Measurements from ENCODE around the gene POU2AF1. TPM values are rescaled to one million over a fixed set of nuclear protein-coding genes. Genes with fewer than 3 reads are reported as not detected.

POU2AF1 gene
- total and polyA plus RNA-seq, 2 experiments from 2014 or later = not detected

DNA sequence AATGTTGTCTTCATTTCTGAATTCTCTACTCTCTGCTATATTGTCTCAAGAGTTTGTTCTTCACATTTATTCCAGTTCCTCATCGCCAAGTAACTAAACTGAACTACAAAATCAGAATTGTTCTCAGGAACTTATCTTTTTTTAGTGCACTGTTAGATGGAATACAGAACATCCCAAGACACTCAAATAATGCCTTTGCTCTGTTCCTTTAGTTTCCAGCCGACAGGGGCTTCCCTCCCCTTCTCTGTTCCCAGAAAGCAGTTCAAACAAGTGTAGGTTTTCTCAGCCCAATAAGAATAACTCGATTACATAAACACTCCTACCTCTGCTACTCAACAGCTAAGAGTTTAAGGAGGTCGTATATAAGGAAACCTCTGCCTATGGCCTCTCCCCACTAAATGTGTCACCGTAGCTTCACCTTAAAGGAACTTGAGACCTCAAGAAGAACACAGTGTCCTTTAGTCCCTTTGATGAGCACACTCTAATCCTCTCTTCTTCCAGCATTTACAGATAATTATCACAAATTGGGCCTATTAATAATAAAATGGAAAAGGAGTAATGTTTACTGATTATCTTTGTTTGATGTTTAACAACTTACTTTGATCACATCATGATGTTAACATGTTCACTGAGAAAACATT is 73.8 kb downstream of the POU2AF1 start:
- H3K27ac Mint-ChIP-seq = no peak overlapping the region
- no peak overlapping the region for H3K27ac ChIP-seq (ENCODE audit: low read depth)
- DNase-seq (ENCODE audit: low spot score) (no peak), ATAC-seq (no peak)
- peaks cover 10% of the 10 kb centered on the region for H3K27me3 ChIP-seq (ENCODE audit: insufficient read depth)
- no peak overlapping the region for H2AFZ ChIP-seq
- peaks cover 27% of the 10 kb centered on the region for H3K4me1 Mint-ChIP-seq
- H3K27me3 Mint-ChIP-seq (ENCODE audit: insufficient read depth, low read depth, poor library complexity) = peaks cover 12% of the 10 kb centered on the region
- no peaks in the 10 kb centered on the region; the same call in 2 of the 3 replicates for H3K36me3 Mint-ChIP-seq (ENCODE audit: low read depth)
- H3K4me1 ChIP-seq (ENCODE audit: insufficient read depth) = peaks cover 10% of the 10 kb centered on the region
- H3K79me2 ChIP-seq (replicated peaks; ENCODE audit: insufficient read depth) = no peaks in the 10 kb centered on the region
- H3K4me2 ChIP-seq = no peak overlapping the region
- H4K20me1 ChIP-seq (replicated peaks; ENCODE audit: insufficient read depth) = no peaks in the 10 kb centered on the region
- H3K9me2 ChIP-seq (ENCODE audit: insufficient read depth) = no peaks in the 10 kb centered on the region
- 0 out of 2 replicates have a peak, but pooled peaks cover 5% of the 10 kb centered on the region for H3F3A ChIP-seq (replicated peaks; ENCODE audit: low read depth)
- H3K4me3 Mint-ChIP-seq = no peak overlapping the region
- no peaks in the 10 kb centered on the region for H3K36me3 ChIP-seq (ENCODE audit: insufficient read depth)
- H3K4me3 ChIP-seq = no peak overlapping the region
- H3K9me3 Mint-ChIP-seq = no peaks in the 10 kb centered on the region
- TF ChIP-seq NANOG (IDR thresholded peaks at IDR 0.05; ENCODE audit: borderline replicate concordance) (no peak), JUNB (IDR thresholded peaks at IDR 0.05; ENCODE audit: unreplicated experiment) (no peak), EZH2phosphoT487 (IDR thresholded peaks at IDR 0.05; ENCODE audit: unreplicated experiment) (no peak), EZH2 (IDR thresholded peaks at IDR 0.05; ENCODE audit: low read depth, unreplicated experiment) (no peak), CREB1 (CRISPR knock-in tag; IDR thresholded peaks at IDR 0.05; ENCODE audit: low read depth) (no peak), POLR2AphosphoS5 (IDR thresholded peaks at IDR 0.05; ENCODE audit: low read depth) (no peak), STAT1 (IDR thresholded peaks at IDR 0.05; ENCODE audit: unreplicated experiment) (no peak), ZNF331 (CRISPR knock-in tag; IDR thresholded peaks at IDR 0.05; ENCODE audit: low read depth) (no peak), ZNF114 (CRISPR knock-in tag; IDR thresholded peaks at IDR 0.05) (no peak)
- TF ChIP-seq, protein P1, sequence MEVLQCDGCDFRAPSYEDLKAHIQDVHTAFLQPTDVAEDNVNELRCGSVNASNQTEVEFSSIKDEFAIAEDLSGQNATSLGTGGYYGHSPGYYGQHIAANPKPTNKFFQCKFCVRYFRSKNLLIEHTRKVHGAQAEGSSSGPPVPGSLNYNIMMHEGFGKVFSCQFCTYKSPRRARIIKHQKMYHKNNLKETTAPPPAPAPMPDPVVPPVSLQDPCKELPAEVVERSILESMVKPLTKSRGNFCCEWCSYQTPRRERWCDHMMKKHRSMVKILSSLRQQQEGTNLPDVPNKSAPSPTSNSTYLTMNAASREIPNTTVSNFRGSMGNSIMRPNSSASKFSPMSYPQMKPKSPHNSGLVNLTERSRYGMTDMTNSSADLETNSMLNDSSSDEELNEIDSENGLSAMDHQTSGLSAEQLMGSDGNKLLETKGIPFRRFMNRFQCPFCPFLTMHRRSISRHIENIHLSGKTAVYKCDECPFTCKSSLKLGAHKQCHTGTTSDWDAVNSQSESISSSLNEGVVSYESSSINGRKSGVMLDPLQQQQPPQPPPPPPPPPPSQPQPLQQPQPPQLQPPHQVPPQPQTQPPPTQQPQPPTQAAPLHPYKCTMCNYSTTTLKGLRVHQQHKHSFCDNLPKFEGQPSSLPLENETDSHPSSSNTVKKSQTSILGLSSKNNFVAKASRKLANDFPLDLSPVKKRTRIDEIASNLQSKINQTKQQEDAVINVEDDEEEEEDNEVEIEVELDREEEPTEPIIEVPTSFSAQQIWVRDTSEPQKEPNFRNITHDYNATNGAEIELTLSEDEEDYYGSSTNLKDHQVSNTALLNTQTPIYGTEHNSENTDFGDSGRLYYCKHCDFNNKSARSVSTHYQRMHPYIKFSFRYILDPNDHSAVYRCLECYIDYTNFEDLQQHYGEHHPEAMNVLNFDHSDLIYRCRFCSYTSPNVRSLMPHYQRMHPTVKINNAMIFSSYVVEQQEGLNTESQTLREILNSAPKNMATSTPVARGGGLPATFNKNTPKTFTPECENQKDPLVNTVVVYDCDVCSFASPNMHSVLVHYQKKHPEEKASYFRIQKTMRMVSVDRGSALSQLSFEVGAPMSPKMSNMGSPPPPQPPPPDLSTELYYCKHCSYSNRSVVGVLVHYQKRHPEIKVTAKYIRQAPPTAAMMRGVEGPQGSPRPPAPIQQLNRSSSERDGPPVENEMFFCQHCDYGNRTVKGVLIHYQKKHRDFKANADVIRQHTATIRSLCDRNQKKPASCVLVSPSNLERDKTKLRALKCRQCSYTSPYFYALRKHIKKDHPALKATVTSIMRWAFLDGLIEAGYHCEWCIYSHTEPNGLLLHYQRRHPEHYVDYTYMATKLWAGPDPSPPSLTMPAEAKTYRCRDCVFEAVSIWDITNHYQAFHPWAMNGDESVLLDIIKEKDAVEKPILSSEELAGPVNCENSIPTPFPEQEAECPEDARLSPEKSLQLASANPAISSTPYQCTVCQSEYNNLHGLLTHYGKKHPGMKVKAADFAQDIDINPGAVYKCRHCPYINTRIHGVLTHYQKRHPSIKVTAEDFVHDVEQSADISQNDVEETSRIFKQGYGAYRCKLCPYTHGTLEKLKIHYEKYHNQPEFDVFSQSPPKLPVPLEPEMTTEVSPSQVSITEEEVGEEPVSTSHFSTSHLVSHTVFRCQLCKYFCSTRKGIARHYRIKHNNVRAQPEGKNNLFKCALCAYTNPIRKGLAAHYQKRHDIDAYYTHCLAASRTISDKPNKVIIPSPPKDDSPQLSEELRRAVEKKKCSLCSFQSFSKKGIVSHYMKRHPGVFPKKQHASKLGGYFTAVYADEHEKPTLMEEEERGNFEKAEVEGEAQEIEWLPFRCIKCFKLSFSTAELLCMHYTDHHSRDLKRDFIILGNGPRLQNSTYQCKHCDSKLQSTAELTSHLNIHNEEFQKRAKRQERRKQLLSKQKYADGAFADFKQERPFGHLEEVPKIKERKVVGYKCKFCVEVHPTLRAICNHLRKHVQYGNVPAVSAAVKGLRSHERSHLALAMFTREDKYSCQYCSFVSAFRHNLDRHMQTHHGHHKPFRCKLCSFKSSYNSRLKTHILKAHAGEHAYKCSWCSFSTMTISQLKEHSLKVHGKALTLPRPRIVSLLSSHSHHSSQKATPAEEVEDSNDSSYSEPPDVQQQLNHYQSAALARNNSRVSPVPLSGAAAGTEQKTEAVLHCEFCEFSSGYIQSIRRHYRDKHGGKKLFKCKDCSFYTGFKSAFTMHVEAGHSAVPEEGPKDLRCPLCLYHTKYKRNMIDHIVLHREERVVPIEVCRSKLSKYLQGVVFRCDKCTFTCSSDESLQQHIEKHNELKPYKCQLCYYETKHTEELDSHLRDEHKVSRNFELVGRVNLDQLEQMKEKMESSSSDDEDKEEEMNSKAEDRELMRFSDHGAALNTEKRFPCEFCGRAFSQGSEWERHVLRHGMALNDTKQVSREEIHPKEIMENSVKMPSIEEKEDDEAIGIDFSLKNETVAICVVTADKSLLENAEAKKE (CRISPR knock-in tag; IDR thresholded peaks at IDR 0.05) = no peak
- TF ChIP-seq, protein P2, sequence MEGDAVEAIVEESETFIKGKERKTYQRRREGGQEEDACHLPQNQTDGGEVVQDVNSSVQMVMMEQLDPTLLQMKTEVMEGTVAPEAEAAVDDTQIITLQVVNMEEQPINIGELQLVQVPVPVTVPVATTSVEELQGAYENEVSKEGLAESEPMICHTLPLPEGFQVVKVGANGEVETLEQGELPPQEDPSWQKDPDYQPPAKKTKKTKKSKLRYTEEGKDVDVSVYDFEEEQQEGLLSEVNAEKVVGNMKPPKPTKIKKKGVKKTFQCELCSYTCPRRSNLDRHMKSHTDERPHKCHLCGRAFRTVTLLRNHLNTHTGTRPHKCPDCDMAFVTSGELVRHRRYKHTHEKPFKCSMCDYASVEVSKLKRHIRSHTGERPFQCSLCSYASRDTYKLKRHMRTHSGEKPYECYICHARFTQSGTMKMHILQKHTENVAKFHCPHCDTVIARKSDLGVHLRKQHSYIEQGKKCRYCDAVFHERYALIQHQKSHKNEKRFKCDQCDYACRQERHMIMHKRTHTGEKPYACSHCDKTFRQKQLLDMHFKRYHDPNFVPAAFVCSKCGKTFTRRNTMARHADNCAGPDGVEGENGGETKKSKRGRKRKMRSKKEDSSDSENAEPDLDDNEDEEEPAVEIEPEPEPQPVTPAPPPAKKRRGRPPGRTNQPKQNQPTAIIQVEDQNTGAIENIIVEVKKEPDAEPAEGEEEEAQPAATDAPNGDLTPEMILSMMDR (conservative IDR thresholded peaks at IDR 0.05; ENCODE audit: low read depth in 2 of 2) = no peak
- TF ChIP-seq, protein P3, sequence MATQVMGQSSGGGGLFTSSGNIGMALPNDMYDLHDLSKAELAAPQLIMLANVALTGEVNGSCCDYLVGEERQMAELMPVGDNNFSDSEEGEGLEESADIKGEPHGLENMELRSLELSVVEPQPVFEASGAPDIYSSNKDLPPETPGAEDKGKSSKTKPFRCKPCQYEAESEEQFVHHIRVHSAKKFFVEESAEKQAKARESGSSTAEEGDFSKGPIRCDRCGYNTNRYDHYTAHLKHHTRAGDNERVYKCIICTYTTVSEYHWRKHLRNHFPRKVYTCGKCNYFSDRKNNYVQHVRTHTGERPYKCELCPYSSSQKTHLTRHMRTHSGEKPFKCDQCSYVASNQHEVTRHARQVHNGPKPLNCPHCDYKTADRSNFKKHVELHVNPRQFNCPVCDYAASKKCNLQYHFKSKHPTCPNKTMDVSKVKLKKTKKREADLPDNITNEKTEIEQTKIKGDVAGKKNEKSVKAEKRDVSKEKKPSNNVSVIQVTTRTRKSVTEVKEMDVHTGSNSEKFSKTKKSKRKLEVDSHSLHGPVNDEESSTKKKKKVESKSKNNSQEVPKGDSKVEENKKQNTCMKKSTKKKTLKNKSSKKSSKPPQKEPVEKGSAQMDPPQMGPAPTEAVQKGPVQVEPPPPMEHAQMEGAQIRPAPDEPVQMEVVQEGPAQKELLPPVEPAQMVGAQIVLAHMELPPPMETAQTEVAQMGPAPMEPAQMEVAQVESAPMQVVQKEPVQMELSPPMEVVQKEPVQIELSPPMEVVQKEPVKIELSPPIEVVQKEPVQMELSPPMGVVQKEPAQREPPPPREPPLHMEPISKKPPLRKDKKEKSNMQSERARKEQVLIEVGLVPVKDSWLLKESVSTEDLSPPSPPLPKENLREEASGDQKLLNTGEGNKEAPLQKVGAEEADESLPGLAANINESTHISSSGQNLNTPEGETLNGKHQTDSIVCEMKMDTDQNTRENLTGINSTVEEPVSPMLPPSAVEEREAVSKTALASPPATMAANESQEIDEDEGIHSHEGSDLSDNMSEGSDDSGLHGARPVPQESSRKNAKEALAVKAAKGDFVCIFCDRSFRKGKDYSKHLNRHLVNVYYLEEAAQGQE (IDR thresholded peaks at IDR 0.05; ENCODE audit: unreplicated experiment) = no peak
- TF ChIP-seq, protein P4, sequence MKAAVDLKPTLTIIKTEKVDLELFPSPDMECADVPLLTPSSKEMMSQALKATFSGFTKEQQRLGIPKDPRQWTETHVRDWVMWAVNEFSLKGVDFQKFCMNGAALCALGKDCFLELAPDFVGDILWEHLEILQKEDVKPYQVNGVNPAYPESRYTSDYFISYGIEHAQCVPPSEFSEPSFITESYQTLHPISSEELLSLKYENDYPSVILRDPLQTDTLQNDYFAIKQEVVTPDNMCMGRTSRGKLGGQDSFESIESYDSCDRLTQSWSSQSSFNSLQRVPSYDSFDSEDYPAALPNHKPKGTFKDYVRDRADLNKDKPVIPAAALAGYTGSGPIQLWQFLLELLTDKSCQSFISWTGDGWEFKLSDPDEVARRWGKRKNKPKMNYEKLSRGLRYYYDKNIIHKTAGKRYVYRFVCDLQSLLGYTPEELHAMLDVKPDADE (IDR thresholded peaks at IDR 0.05) = no peak

Data from GM23338 (cell line).